GM21786 (cell line): ENCODE data around the gene PPAN.
A peak's percentile ranks its signal among the peaks of the same experiment; 100 is the strongest.

Experiments used
- ATAC-seq: cut with Tn5 transposase; IDR thresholded peaks from one replicate; pipeline ENCODE4 v1.9.1; 2021; ENCODE audit not compliant: unreplicated experiment

The PPAN gene

GRCh38 chr19:10092648-10093294, 13.4 kb upstream of the PPAN start:
- no peak for ATAC-seq

- no peak for ATAC-seq
Observed at GRCh38 chr19:10093295-10094186, 12.6 kb upstream of the PPAN start.

- ATAC-seq, result no peak
Observed at GRCh38 chr19:10095622-10095947, 10.6 kb upstream of the PPAN start.

GRCh38 chr19:10095948-10096614, 10.1 kb upstream of the PPAN start:
- peak; percentile 65 for ATAC-seq

- ATAC-seq, result no peak
Observed at GRCh38 chr19:10096615-10096963, 9.6 kb upstream of the PPAN start.

GRCh38 chr19:10100163-10100785, 5.9 kb upstream of the PPAN start:
- ATAC-seq, result no peak

- ATAC-seq, result no peak
Observed at GRCh38 chr19:10102787-10103236, 3.4 kb upstream of the PPAN start.

- no peak for ATAC-seq
Observed at GRCh38 chr19:10104130-10104513, 2.0 kb upstream of the PPAN start.

- peak; percentile 40 for ATAC-seq
Observed at GRCh38 chr19:10104665-10105508, 1.3 kb upstream of the PPAN start.

- ATAC-seq, result no peak
Observed at GRCh38 chr19:10105509-10106099, 558 bp upstream of the PPAN start.

- ATAC-seq, result no peak
Observed at GRCh38 chr19:10107254-10107653, 1.1 kb downstream of the PPAN start.

- no peak for ATAC-seq
Observed at GRCh38 chr19:10107817-10108367, 1.7 kb downstream of the PPAN start.

- ATAC-seq, result no peak
Observed at GRCh38 chr19:10109528-10109927, 3.4 kb downstream of the PPAN start.

GRCh38 chr19:10110076-10110971, 4.2 kb downstream of the PPAN start:
- ATAC-seq, result no peak

GRCh38 chr19:10110972-10111317, 4.8 kb downstream of the PPAN start:
- no peak for ATAC-seq

- no peak for ATAC-seq
Observed at GRCh38 chr19:10111405-10111811, 5.2 kb downstream of the PPAN start, which contains the start of gene P2RY11. Gene P2RY11, plus strand, starts transcription at chr19:10111693. Its CDS starts 29 bp downstream, at chr19:10111722.

GRCh38 chr19:10112037-10112761, 6.0 kb downstream of the PPAN start:
- ATAC-seq, result no peak

- ATAC-seq, result no peak
Observed at GRCh38 chr19:10112895-10113591, 6.9 kb downstream of the PPAN start.
